Astrocyte (in vitro differentiated cells and primary cell): Measurements from ENCODE around the gene WBP1L. TPM values are rescaled to one million over a fixed set of nuclear protein-coding genes. Genes with fewer than 3 reads are reported as not detected.
A peak's percentile ranks its signal among the peaks of the same experiment; 100 is the strongest.

ENCODE experiments used
- DNase-seq: peaks from one replicate; pipeline ENCODE4 v3.0.0-alpha.2; 2010; ENCODE audit warnings: low read depth
- FAIRE-seq: peaks from 2 replicates; lab custom pipeline; 2011; peaks lifted over from hg19 to GRCh38; lab: Jason Lieb, UNC
- H2AFZ ChIP-seq: 2 replicates; pipeline ENCODE4 v1.6.0; 2012; ENCODE audit warnings: low read depth, low read length, inconsistent platforms
- H3K27ac ChIP-seq: 2 replicates; pipeline ENCODE4 v1.5.1; 2011; ENCODE audit warnings: low read depth, low read length, inconsistent platforms
- H3K27me3 ChIP-seq: 2 replicates; pipeline ENCODE4 v1.6.0; 2011; ENCODE audit warnings: low read length, inconsistent platforms; ENCODE audit not compliant: insufficient read depth
- H3K36me3 ChIP-seq: 2 replicates; pipeline ENCODE4 v1.5.1; 2011; ENCODE audit warnings: low read length, inconsistent platforms; ENCODE audit not compliant: insufficient read depth
- H3K4me1 ChIP-seq: 2 replicates; pipeline ENCODE4 v1.5.1; 2011; ENCODE audit warnings: low read length, inconsistent platforms; ENCODE audit not compliant: insufficient read depth
- H3K4me2 ChIP-seq: 2 replicates; pipeline ENCODE4 v1.6.0; 2012; ENCODE audit warnings: low read length, inconsistent platforms
- H3K4me3 ChIP-seq: 2 replicates; pipeline ENCODE4 v1.5.1; 2011; ENCODE audit warnings: low read depth, mild to moderate bottlenecking, low read length, inconsistent platforms; ENCODE audit not compliant: insufficient read depth
- H3K79me2 ChIP-seq: 2 replicates; pipeline ENCODE4 v1.6.0; 2012; ENCODE audit warnings: mild to moderate bottlenecking, low read length, inconsistent platforms; ENCODE audit not compliant: insufficient read depth
- H3K9ac ChIP-seq: 2 replicates; pipeline ENCODE4 v1.6.0; 2012; ENCODE audit warnings: mild to moderate bottlenecking, low read length, inconsistent platforms
- H3K9me3 ChIP-seq: 2 replicates; pipeline ENCODE4 v1.5.1; 2012; ENCODE audit warnings: low read depth, mild to moderate bottlenecking, low read length, inconsistent platforms; ENCODE audit not compliant: insufficient read depth
- H4K20me1 ChIP-seq: 2 replicates; pipeline ENCODE4 v1.6.0; 2012; ENCODE audit warnings: low read length, inconsistent platforms; ENCODE audit not compliant: insufficient read depth
- H3K27ac Mint-ChIP-seq: one replicate; pipeline ENCODE4 v1.8.0; 2021; ENCODE audit warnings: mild to moderate bottlenecking, mixed read lengths; ENCODE audit not compliant: unreplicated experiment
- H3K27me3 Mint-ChIP-seq: one replicate; pipeline ENCODE4 v1.8.0; 2021; ENCODE audit warnings: low read depth, mixed read lengths; ENCODE audit not compliant: unreplicated experiment
- H3K36me3 Mint-ChIP-seq: one replicate; pipeline ENCODE4 v1.8.0; 2021; ENCODE audit warnings: low read depth, mixed read lengths; ENCODE audit not compliant: unreplicated experiment
- H3K4me1 Mint-ChIP-seq: one replicate; pipeline ENCODE4 v1.8.0; 2021; ENCODE audit warnings: low read depth, mixed read lengths; ENCODE audit not compliant: unreplicated experiment
- H3K4me3 Mint-ChIP-seq: one replicate; pipeline ENCODE4 v1.8.0; 2021; ENCODE audit warnings: mild to moderate bottlenecking, moderate library complexity, mixed read lengths; ENCODE audit not compliant: unreplicated experiment
- H3K9me3 Mint-ChIP-seq: one replicate; pipeline ENCODE4 v1.8.0; 2021; ENCODE audit warnings: mild to moderate bottlenecking, mixed read lengths; ENCODE audit not compliant: unreplicated experiment
- CTCF ChIP-seq: IDR thresholded peaks from 2 replicates; pipeline ENCODE4 v1.5.1; 2011; ENCODE audit warnings: low read depth, mild to moderate bottlenecking, inconsistent platforms, low read length, moderate library complexity; ENCODE audit not compliant: insufficient read depth
- EZH2 ChIP-seq: IDR thresholded peaks from 2 replicates; pipeline ENCODE4 v1.6.1; 2012; ENCODE audit warnings: mild to moderate bottlenecking, low read length, inconsistent platforms; ENCODE audit not compliant: insufficient read depth
- total RNA-seq: library from RNA; stranded (reverse); gene quantifications from 2 replicates; pipeline ENCODE4 v1.2.1, GENCODE V29; 2021

The WBP1L gene
- total RNA-seq, 1 donor from 2014 or later, result 73.6 TPM

- H3K27ac Mint-ChIP-seq, result peak overlapping the region; percentile 26
- H3K4me1 Mint-ChIP-seq, result peaks cover 62% of the 10 kb centered on the region
- Histone ChIP-seq H3K9ac (no peak overlapping the region), H3K27me3 (no peaks in the 10 kb centered on the region), H3K4me3 (no peak overlapping the region), H4K20me1 (peaks cover 39% of the 10 kb centered on the region), H3K79me2 (peaks cover 46% of the 10 kb centered on the region), H3K4me1 (peaks cover 28% of the 10 kb centered on the region), H3K9me3 (no peaks in the 10 kb centered on the region), H2AFZ (no peak overlapping the region), H3K27ac (no peak overlapping the region), H3K4me2 (no peak overlapping the region), H3K36me3 (no peaks in the 10 kb centered on the region)
- no peak for TF ChIP-seq CTCF
- TF ChIP-seq EZH2, result no peak
- H3K4me3 Mint-ChIP-seq, result peak overlapping the region; percentile 34
- no peak for FAIRE-seq
- H3K36me3 Mint-ChIP-seq, result peaks cover 7% of the 10 kb centered on the region
- DNase-seq, result no peak
- no peaks in the 10 kb centered on the region for H3K9me3 Mint-ChIP-seq
- no peaks in the 10 kb centered on the region for H3K27me3 Mint-ChIP-seq
These were observed 26.3 kb downstream of the WBP1L start for GRCh38 chr10:102770108-102770482.

- Mint-ChIP-seq H3K36me3 (peaks cover 2% of the 10 kb centered on the region), H3K4me3 (peak overlapping the region; percentile 34), H3K27me3 (no peaks in the 10 kb centered on the region), H3K4me1 (peaks cover 61% of the 10 kb centered on the region), H3K9me3 (no peaks in the 10 kb centered on the region), H3K27ac (peak overlapping the region; percentile 50)
- Histone ChIP-seq H3K4me1 (peaks cover 35% of the 10 kb centered on the region), H3K4me2 (no peak overlapping the region), H3K9me3 (no peaks in the 10 kb centered on the region), H3K9ac (no peak overlapping the region), H3K27ac (no peak overlapping the region), H3K27me3 (no peaks in the 10 kb centered on the region), H4K20me1 (peaks cover 32% of the 10 kb centered on the region), H3K36me3 (no peaks in the 10 kb centered on the region), H2AFZ (no peak overlapping the region), H3K79me2 (peaks cover 44% of the 10 kb centered on the region), H3K4me3 (no peak overlapping the region)
- TF ChIP-seq EZH2, result no peak
- DNase-seq (no peak), FAIRE-seq (no peak)
These were observed 27.0 kb downstream of the WBP1L start for GRCh38 chr10:102770792-102771191.

GRCh38 chr10:102773320-102773719, 29.6 kb downstream of the WBP1L start:
- H3K4me1 Mint-ChIP-seq, result peaks cover 53% of the 10 kb centered on the region
- no peak overlapping the region for H3K9ac ChIP-seq
- DNase-seq (no peak), FAIRE-seq (no peak)
- H3K27me3 Mint-ChIP-seq, result no peaks in the 10 kb centered on the region
- peaks cover 22% of the 10 kb centered on the region for H4K20me1 ChIP-seq
- H3K4me3 ChIP-seq, result no peak overlapping the region
- TF ChIP-seq EZH2, result no peak
- no peak for TF ChIP-seq CTCF
- H3K36me3 Mint-ChIP-seq, result peaks cover 2% of the 10 kb centered on the region
- no peak overlapping the region for H3K4me3 Mint-ChIP-seq
- H3K9me3 Mint-ChIP-seq, result no peaks in the 10 kb centered on the region
- H3K4me1 ChIP-seq, result peaks cover 53% of the 10 kb centered on the region
- H3K9me3 ChIP-seq, result no peaks in the 10 kb centered on the region
- H3K4me2 ChIP-seq, result peak overlapping the region; percentile 2
- H3K27ac ChIP-seq, result peak overlapping the region; percentile 43
- peaks cover 51% of the 10 kb centered on the region for H3K79me2 ChIP-seq
- no peaks in the 10 kb centered on the region for H3K27me3 ChIP-seq
- no peak overlapping the region for H2AFZ ChIP-seq
- peak overlapping the region; percentile 96 for H3K27ac Mint-ChIP-seq
- no peaks in the 10 kb centered on the region for H3K36me3 ChIP-seq
